GM03348 (cell line): ENCODE data around the gene RALGAPB.
A peak's percentile ranks its signal among the peaks of the same experiment; 100 is the strongest.
"Not testable (repeated sequence)": the region's sequence is repeated elsewhere in the genome, so short reads cannot be mapped to it uniquely, and the experiment has no call there.

ENCODE experiments used
- DNase-seq: peaks from one replicate; pipeline ENCODE4 v3.0.0; 2012; ENCODE audit warnings: low spot score

The RALGAPB gene

GRCh38 chr20:38497246-38497935 lies 24.7 kb downstream of the RALGAPB start:
- DNase-seq, result no peak

- no peak for DNase-seq
Observed at GRCh38 chr20:38498909-38499308, 26.3 kb downstream of the RALGAPB start.

GRCh38 chr20:38499366-38499765 lies 26.7 kb downstream of the RALGAPB start:
- DNase-seq, result no peak

GRCh38 chr20:38501858-38502436 lies 29.3 kb downstream of the RALGAPB start:
- DNase-seq, result no peak

- no peak for DNase-seq
Observed at GRCh38 chr20:38504368-38505090, 31.9 kb downstream of the RALGAPB start.

GRCh38 chr20:38505091-38505455 lies 32.4 kb downstream of the RALGAPB start:
- DNase-seq, result no peak

GRCh38 chr20:38511726-38512125 lies 39.1 kb downstream of the RALGAPB start:
- not testable (repeated sequence) for DNase-seq

GRCh38 chr20:38514185-38514584 lies 41.5 kb downstream of the RALGAPB start:
- no peak for DNase-seq

GRCh38 chr20:38514947-38515346 lies 42.3 kb downstream of the RALGAPB start:
- no peak for DNase-seq

GRCh38 chr20:38515631-38516030 lies 43.0 kb downstream of the RALGAPB start:
- no peak for DNase-seq

GRCh38 chr20:38519426-38519825 lies 46.8 kb downstream of the RALGAPB start:
- DNase-seq, result no peak

GRCh38 chr20:38520261-38520660 lies 47.6 kb downstream of the RALGAPB start:
- no peak for DNase-seq

GRCh38 chr20:38523697-38524096 lies 51.1 kb downstream of the RALGAPB start:
- DNase-seq, result peak; percentile 56

- no peak for DNase-seq
Observed at GRCh38 chr20:38528167-38528566, 55.5 kb downstream of the RALGAPB start.

GRCh38 chr20:38531021-38531420 lies 58.4 kb downstream of the RALGAPB start:
- no peak for DNase-seq

GRCh38 chr20:38534756-38535155 lies 62.1 kb downstream of the RALGAPB start:
- no peak for DNase-seq

- DNase-seq, result no peak
Observed at GRCh38 chr20:38536310-38536709, 63.7 kb downstream of the RALGAPB start.

- no peak for DNase-seq
Observed at GRCh38 chr20:38537176-38537575, 64.5 kb downstream of the RALGAPB start.

GRCh38 chr20:38538789-38539188 lies 66.1 kb downstream of the RALGAPB start:
- no peak for DNase-seq

GRCh38 chr20:38543014-38543906 lies 70.6 kb downstream of the RALGAPB start:
- no peak for DNase-seq

GRCh38 chr20:38545771-38546170 lies 73.1 kb downstream of the RALGAPB start:
- DNase-seq, result no peak
